ENCODE measurements around the gene NECTIN2.

DNA sequence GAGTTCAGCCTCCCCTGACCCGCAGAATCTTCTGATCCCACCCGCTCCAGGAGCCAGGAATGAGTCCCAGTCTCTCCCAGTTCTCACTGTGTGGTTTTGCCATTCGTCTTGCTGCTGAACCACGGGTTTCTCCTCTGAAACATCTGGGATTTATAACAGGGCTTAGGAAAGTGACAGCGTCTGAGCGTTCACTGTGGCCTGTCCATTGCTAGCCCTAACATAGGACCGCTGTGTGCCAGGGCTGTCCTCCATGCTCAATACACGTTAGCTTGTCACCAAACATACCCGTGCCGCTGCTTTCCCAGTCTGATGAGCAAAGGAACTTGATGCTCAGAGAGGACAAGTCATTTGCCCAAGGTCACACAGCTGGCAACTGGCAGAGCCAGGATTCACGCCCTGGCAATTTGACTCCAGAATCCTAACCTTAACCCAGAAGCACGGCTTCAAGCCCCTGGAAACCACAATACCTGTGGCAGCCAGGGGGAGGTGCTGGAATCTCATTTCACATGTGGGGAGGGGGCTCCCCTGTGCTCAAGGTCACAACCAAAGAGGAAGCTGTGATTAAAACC, 58.4 kb downstream of the NECTIN2 start:
- TF ChIP-seq POLR2AphosphoS5 (IDR thresholded peaks at IDR 0.05; ENCODE audit: borderline replicate concordance, low read depth, low read length) (peak; percentile 12; the same call in 1 of the 2 replicates), EZH2 (IDR thresholded peaks at IDR 0.05) (no peak)

Measured in SK-N-MC (cell line).